Activated CD8-positive, alpha-beta memory T cell treated with anti-CD3 and anti-CD28 coated beads for 36 hours (primary cell): ENCODE measurements around the gene NPHS1. TPM values are rescaled to one million over a fixed set of nuclear protein-coding genes. Genes with fewer than 3 reads are reported as not detected.

Experiments
- CTCF ChIA-PET: fragments of 350-600 bp; sonication (Branson Sonifier 250); formaldehyde crosslinking; loops from one replicate; lab custom pipeline; 2021; ENCODE audit warnings: antibody characterized with exemption; lab: Charles Lee
- POLR2A ChIA-PET: fragments of 350-600 bp; sonication (Branson Sonifier 250); formaldehyde crosslinking; loops from one replicate; lab custom pipeline; 2021; ENCODE audit warnings: antibody characterized with exemption; lab: Charles Lee
- total RNA-seq, 2 experiments: library from RNA; stranded (reverse); gene quantifications; one replicate each; pipeline ENCODE4 v1.2.3, GENCODE V29; 2021

NPHS1 gene
- total RNA-seq, 2 experiments from 2014 or later, result not detected

DNA sequence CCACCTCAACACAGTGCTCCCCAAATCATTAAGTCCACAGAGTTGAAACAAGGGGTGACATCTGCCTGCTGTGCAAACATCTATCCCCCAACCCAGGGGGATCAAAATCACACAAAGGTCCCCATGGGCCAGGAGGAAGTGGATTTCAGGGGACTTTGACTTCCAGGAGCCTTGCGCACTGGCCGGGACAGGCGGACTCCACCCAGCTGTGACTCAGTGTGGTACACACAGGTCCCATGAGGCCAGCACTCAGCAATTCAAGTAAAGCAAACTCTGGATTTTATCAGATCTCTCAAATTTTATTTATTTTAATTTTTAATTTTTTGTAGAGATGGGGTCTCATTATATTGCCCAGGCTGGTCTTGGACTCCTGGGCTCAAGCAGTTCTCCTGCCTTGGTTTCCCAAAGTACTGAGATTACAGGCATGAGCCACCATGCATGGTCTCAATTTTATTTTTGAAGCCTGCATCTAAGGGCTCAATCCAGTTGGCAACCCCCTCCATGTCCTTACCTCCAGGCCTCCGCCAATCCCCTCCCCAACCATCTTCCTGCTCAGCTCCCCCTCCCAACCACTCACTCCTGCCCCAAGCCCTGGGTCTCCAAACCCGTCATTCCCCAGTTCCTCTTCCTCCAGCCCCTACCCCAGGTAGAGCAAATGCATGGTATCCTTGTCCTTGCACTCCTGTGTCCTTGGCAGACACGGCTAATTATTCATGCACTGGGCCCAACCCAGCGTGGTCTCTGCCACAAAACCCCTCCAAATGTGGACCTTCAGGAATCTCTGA, 58.7 kb downstream of the NPHS1 start:
- ChIA-PET POLR2A (no interaction called here), CTCF (no interaction called here)

DNA sequence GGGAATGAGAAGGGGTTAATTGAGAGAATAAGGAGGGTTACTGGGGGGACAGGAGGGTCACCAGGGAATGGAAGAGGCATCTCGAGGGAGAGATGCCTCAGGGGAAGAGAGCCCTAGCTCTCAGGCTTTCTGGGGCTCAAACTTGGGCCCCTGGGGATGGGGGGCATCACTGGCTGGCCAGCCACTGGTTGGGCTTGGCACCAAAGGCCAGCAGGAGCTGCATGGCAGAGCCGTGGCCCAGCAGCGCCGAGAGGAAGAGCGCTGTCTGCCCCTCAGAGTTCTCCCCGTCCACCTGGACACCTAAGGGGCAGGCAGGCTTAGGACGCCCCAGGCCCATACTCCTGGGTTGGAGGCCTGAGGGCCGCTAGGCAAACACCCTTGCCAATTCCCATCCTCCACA, 59.4 kb downstream of the NPHS1 start:
- ChIA-PET CTCF (no interaction called here), POLR2A (no interaction called here)

DNA sequence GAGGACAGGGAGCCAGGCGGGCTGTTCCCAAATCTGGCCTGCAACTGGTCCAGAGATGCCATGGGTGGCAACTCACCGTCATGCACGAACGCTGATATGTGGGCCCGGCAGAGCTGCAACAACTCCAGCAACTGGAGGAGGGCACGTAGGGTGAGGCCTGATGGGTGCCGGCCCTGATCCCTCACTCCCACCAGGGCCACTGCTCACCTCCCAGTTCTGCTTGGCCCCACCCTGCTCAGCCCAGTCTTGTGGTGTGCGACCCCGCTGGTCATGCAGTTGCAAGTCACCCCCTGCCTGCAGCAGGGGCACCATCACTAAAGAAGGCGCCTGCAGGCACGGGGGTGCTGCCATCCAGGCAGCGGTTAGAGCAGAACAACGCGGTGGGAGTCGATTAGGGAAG, 60.0 kb downstream of the NPHS1 start:
- ChIA-PET CTCF (no interaction called here), POLR2A (no interaction called here)

DNA sequence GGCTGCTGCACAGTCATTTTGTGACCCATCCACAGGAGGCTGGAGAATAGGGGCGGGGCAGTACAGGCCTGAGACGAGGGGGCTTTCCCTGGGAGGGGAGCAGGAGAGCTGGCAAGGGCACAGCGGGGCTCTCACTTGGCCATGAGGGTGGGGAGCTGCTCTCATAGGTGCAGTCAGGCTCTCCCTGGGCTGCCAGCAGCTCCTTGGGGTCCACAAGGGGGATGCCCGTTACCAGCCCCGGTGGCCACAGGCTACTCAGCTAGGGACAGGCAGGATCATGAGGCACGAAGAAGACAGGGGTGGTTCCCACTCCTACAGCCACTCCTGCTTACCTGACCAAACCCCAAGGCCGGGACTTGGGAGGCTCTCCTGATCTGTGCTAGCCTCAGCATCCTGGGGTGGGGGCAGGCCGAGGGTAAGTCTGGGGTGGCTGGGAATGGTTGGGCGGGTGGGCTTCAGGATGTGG, 60.5 kb downstream of the NPHS1 start:
- ChIA-PET CTCF (no interaction called here), POLR2A (no interaction called here)

DNA sequence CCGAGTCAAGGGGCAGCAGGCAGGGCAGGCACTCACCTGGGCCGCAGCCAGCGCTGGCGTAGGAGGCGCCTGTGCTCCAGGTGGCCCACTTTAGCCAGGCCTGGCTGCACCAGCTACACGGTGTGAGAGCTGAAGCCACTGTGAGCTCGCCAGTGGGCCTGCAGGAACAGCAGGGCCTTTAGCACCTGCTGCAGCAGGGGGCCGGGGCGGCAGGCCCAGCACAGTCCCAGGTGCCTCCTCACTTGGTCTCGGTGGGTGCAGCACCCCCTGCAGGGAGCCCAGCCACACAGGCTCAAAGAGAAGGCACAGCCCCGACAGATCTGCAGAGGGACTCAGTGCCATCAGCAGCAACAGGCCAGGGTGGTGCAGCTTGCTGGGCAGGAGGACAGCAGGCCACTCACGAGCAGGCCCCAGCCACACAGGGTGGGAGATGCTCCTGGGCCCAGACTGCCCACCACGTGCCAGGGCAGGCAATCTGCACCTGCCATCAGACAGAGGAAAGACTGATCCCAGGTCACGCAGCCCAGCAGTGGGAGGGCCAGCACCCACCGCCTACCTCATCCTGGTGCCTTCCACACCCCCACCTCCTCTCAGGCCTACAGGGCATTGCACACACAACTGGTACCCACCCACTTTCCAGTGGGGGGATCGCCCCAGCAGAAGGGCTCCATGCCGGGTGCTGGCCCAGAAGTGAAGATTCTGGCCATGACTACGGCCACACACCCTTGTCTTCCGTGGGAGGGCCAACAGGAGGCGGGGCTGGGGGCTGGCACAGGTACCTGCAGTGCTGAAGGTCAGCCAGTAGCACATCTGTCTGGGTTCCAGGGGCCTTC, 61.1 kb downstream of the NPHS1 start:
- POLR2A ChIA-PET, result no interaction called here
- CTCF ChIA-PET, result interaction anchor here (1.2 kb wide), 1 partner anchor 15 kb away, joined by 4 read pairs; no protein-coding TSS in a partner anchor

DNA sequence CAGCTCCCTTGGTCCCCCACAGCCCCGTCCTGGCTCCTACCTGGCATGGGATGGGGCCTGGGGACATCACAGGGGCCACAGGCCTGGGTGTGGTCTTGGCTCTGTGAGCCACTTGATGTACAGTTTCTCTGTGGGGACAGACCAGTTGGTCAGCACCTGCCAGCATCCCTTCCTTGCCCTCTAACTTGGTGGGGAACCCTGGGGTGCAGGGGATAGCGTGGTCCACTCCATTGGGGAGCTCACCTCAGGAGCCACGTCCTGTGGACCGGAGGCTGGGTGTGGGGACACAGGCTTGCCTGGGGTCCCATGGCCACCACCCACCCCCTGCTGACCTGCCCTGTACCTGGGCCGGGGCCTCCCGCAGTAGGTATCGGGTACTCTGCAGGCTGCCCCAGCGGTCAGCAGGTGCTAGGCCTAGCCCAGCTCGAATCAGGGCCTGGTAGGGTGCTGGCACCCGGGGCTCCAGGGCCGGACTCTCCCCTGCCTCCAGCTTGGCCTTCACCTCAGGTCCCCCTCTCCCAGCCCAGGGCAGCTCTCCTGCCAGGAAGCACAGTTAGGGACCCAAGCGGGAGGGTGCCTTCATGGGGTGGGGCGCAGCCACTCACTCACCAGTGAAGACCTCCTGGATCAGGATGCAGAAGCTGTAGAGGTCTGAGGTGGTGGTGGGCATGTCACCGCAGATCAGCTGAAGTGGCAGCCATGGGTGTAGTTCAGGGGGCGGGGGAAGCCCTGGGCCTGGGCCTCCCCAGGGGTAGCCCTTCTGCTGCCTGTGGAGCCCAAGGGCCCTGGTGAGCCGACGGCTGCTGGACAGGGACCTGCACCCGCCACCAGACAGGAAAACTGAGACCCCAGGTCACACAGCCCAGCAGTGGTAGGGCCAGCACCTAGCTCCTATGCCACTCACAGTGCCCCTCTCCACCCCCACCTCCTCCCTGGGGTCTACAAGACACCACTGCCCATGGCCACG, 62.0 kb downstream of the NPHS1 start:
- CTCF ChIA-PET, result interaction anchor here (0.6 to 1.2 kb wide), 2 partner anchors 14 to 223 kb away, joined by 3 to 4 read pairs; no protein-coding TSS in a partner anchor
- POLR2A ChIA-PET, result no interaction called here

DNA sequence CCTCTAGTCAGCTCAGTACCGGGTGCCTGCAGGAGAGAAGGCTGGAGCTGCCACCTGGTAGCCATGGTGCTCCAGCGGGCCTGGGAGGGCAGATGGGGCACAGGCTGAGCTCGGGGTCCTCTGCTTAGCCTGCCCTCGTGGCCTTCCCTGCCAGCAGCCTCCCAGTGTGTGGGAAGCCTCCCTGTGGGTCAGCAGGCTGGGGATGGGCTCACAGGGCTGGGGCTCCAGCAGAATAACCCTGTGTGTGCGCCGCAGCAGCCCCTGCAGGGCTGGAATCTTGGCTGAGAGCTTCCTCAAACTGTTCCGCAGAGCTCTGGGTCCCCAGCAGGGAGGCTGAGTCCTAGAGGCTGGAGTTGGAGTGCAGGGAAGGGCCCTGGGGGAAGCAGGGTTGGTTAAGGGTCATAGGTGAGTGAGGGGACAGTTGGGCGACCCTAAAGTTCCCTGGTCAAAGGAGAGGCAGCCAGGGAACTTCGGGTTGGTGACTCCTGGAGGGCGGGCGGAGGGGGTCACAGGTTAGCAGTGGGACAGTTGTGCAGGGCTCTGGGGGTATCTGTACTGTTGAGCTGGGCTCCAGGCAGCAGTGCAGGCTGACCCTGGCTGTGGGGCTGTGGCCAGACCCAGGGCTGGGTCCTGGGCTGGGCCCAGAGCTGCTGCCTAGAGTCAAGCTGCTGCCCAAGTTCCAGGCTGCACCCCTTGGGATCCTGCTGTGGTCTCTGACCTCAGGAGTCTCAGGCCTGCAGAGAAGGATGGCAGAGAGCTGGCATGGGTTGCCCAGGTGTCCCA, 62.9 kb downstream of the NPHS1 start:
- ChIA-PET CTCF (interaction anchor here (0.6 kb wide), 1 partner anchor 222 kb away, joined by 3 read pairs; no protein-coding TSS in a partner anchor), POLR2A (no interaction called here)

DNA sequence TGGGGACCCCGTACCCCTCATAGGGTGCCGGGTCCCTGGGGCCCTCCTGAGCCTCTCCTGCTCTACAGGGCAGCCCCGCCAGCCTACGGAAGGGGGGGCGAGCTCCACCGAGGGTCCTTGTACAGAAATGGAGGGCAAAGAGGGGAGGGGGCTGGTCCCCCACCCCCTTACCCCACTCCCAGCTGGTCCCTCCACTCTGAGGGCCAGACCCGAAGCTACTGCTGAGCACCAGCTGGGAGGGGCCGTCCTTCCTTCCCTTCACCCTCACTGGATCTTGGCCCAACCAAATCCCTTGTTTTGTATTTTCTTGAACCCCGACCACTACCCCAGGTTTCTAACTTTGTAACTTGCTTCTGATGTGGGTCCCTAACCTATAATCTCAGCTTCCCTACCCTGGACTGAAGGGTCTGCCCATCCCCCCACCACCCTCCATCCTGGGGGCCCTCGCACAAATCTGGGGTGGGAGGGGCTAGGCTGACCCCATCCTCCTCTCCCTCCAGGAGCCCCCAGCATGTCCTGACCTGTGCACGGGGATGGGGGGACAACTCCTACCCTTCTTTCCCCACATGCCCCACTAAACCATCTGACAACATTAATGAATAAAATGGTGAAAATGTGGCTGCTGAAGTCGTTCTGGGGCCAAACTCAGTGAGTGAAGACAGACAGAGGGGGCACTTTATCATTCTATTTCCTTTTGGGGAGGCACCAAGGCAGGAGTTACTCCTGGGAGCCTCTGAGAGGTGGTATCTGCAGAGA, 63.9 kb downstream of the NPHS1 start:
- CTCF ChIA-PET, result no interaction called here
- POLR2A ChIA-PET, result no interaction called here

DNA sequence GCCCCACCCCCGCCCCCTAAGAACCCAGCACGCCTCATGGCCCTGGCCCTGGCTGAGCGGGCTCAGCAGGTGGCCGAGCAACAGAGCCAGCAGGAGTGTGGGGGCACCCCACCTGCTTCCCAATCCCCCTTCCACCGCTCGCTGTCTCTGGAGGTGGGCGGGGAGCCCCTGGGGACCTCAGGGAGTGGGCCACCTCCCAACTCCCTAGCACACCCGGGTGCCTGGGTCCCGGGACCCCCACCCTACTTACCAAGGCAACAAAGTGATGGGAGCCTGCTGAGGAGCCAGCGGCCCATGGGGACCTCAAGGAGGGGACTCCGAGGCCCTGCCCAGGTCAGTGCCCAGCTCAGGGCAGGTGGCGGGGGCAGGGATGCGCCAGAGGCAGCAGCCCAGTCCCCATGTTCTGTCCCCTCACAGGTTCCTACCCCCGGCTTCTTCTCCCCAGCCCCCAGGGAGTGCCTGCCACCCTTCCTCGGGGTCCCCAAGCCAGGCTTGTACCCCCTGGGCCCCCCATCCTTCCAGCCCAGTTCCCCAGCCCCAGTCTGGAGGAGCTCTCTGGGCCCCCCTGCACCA, 65.0 kb downstream of the NPHS1 start:
- ChIA-PET POLR2A (no interaction called here), CTCF (no interaction called here)

DNA sequence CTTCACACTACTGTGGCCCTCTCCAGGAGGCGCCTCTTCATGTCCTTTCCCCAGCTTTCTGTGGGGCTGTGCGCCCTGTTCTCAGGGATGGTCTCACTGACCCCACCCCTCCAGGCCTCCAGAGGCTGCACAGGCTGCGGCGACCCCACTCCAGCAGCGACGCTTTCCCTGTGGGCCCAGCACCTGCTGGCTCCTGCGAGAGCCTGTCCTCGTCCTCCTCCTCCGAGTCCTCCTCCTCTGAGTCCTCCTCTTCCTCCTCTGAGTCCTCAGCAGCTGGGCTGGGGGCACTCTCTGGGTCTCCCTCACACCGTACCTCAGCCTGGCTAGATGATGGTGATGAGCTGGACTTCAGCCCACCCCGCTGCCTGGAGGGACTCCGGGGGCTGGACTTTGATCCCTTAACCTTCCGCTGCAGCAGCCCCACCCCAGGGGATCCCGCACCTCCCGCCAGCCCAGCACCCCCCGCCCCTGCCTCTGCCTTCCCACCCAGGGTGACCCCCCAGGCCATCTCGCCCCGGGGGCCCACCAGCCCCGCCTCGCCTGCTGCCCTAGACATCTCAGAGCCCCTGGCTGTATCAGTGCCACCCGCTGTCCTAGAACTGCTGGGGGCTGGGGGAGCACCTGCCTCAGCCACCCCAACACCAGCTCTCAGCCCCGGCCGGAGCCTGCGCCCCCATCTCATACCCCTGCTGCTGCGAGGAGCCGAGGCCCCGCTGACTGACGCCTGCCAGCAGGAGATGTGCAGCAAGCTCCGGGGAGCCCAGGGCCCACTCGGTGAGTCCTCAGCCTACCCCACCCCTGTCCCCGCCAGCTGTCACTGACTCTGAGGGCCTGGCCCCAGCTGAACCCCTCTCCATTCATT, 65.8 kb downstream of the NPHS1 start:
- POLR2A ChIA-PET, result no interaction called here

DNA sequence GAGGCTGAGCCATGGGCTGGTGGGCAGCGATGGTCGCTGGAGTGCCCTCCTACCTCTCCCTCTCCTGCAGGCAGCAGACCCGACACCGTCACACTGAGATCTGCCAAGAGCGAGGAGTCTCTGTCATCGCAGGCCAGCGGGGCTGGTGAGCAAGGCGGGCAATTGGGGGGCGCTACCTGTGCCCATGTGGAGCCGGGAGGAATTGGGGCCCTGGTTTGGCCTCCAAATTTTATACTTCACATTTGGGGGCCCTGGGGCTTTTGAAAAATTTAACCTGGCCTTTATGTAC, 67.0 kb downstream of the NPHS1 start:
- CTCF ChIA-PET, result no interaction called here
- POLR2A ChIA-PET, result no interaction called here

More for the DNA sequence above, 65.8 kb downstream of the NPHS1 start:
- CTCF ChIA-PET, result no interaction called here

DNA sequence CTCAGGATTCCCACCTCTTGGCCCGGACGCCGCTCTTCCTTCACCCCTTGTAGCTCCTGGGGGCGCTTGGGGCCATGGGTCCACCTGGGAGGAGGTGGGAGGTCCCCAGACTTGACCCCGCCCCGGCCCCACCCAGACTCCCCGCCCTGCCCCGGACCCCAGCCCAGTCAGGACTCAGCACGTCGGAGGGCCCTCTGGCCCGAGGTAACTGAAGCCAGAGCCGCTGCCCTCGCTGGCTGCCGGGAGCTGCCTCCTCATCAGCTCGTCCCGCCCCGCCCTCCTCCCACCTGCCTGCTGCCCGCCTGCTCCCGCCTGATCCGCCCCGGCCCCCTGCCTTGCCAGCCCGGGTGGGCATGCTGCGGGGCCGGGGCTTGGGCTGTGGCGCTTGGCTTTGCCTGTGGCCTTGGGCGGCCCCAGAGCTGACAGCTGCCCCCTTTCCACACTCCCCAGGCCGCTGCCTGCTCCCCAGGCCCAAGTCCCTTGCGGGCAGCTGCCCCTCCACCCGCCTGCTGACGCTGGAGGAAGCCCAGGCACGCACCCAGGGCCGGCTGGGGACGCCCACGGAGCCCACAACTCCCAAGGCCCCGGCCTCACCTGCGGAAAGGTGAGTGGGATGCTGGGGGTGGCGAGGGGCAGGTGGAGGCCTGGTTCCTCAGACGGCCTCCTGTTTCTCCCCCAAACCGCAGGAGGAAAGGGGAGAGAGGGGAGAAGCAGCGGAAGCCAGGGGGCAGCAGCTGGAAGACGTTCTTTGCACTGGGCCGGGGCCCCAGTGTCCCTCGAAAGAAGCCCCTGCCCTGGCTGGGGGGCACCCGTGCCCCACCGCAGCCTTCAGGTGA, 67.6 kb downstream of the NPHS1 start:
- POLR2A ChIA-PET, result interaction anchor here (0.6 kb wide), 1 partner anchor 87 kb away, joined by 8 read pairs; no protein-coding TSS in a partner anchor
- CTCF ChIA-PET, result no interaction called here

DNA sequence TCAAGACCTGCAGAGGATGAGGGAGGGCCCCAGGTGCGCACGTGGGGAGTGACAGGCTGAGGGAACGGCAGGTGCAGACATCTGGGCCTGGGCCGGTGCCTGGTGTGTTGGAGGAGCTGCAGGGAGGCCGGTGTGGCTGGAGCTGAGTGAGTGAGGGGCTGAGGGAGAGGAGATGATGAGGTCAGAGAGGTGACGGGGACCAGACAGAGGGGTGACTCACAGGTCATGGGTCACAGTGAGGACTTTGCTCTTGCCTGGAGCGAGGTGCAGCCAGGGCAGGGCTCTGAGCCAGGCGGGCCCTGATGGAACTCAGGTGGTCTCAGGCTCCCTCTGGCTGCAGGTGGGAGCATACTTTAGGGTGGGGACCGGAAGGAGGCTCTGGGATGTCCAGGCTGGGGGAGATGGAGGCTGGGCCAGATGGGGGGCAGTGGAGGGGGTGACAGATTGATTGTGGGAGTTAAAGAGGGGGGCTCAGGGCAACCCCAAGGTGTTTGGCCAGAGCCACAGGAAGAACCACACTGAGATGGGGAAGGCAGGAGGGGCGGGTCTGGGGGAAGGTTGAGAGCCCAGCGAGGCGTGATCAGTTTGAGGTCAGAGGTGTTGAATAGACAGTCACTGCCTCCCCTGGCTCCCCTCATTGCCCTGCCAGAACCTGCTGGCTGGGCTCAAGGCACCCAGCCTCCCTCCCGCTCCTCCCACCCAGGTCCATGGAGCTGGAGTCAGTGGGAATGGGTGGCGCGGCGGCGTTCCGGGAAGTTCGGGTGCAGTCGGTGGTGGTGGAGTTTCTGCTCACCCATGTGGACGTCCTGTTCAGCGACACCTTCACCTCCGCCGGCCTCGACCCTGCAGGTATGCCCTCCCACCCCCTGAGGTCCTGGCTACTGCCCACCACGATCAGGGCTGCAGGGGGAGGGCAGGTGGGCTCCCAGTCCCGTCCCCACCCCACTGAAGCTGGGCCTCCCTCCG, 68.6 kb downstream of the NPHS1 start:
- CTCF ChIA-PET, result no interaction called here

DNA sequence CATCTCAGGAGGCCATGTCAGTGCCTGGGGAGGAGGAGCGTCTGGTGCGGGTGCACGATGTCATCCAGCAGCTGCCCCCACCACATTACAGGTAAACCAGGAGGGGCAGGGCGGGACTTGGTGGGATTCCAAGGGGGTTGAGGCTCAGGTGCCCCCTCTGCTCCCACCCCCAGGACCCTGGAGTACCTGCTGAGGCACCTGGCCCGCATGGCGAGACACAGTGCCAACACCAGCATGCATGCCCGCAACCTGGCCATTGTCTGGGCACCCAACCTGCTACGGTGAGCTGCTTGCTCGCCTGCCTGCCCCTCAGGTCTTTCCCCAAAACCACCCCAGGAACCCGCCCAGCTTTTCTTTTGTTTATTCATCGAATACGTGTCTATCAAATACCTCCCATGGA, 69.7 kb downstream of the NPHS1 start:
- CTCF ChIA-PET, result no interaction called here
- POLR2A ChIA-PET, result no interaction called here

More for the DNA sequence above, 68.6 kb downstream of the NPHS1 start:
- POLR2A ChIA-PET, result interaction anchor here (0.6 kb wide), 1 partner anchor 86 kb away, joined by 8 read pairs; no protein-coding TSS in a partner anchor

DNA sequence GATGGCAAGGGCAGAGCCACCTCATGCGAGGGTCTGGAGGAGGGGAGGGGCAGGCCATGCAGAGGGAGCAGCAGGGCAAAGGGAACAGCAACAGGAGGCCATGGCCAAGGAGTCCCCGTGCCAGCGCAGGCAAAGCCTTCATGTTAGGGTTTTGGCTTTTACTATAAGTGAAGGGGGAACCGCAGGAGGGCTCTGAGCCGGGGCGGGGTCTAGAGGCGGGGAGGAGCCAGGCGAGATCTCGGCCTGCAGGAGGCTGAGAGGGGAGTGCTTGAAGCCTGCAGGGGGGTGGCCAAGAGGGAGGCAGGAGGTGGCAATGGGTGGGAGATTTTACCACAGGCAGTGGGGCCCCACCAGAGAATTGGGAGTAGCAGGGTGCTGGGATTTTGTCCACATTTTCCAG, 70.7 kb downstream of the NPHS1 start:
- POLR2A ChIA-PET, result no interaction called here
- CTCF ChIA-PET, result no interaction called here
